HCT116 (cell line): ENCODE results near the gene NRP1. TPM values are rescaled to one million over a fixed set of nuclear protein-coding genes. Genes with fewer than 3 reads are reported as not detected.

ENCODE experiments used
- ATAC-seq: fragments of 200-7000 bp; cut with Tn5 transposase; 2 replicates; pipeline ENCODE4 v1.9.1; 2020; ENCODE audit warnings: mild to moderate bottlenecking, moderate library complexity
- BruUV-seq: library from RNA; stranded (reverse); fragments of 400-500 nt; replicated peaks from 2 replicates; lab custom pipeline; 2021; lab: Mats Ljungman, UMichigan
- CTCF ChIA-PET: fragments of 300-600 bp; sonication (Branson Sonifier 250); formaldehyde crosslinking; loops from one replicate; lab custom pipeline; 2021; ENCODE audit warnings: antibody characterized with exemption; lab: Charles Lee
- POLR2A ChIA-PET: fragments of 300-600, 350-600 bp; sonication (Branson Sonifier 250); formaldehyde crosslinking; loops from one replicate; lab custom pipeline; 2021; ENCODE audit warnings: antibody characterized with exemption; lab: Charles Lee
- RAD21 ChIA-PET, 2 experiments: fragments of 300-600 bp; sonication (Branson Sonifier 250); formaldehyde crosslinking; loops; one replicate each; lab custom pipeline; 2023; ENCODE audit warnings: low total read pairs in 2 of 2; ENCODE audit not compliant: uncharacterized antibody in 2 of 2, unreplicated experiment in 2 of 2, low non-redundant PET in 1 of 2; lab: Charles Lee
- DNase-seq: peaks from one replicate; pipeline ENCODE4 v3.0.0-alpha.2; 2010; ENCODE audit warnings: low read depth, low spot score
- H2AFZ ChIP-seq: fragments of 200-600 bp; shearing (Covaris generic), sonication (generic); 2 replicates; pipeline ENCODE4 v1.6.1; 2017; ENCODE audit warnings: low read depth, mixed run types, mixed read lengths, antibody characterized with exemption, low read length; ENCODE audit not compliant: poor library complexity, severe bottlenecking
- H3K27ac ChIP-seq: 2 replicates; pipeline ENCODE4 v1.5.1; 2012; ENCODE audit warnings: low read depth, low read length
- H3K27me3 ChIP-seq: fragments of 200-600 bp; sonication (generic); 2 replicates; pipeline ENCODE4 v1.6.1; 2016; ENCODE audit warnings: mixed run types, low read length, mixed read lengths; ENCODE audit not compliant: insufficient read depth
- H3K36me3 ChIP-seq, 2 experiments: fragments of 200-500 bp in 1 of 2; fragments of 200-600 bp in 1 of 2; sonication (Bioruptor generic) in 1 of 2; sonication (generic) in 1 of 2; 2 replicates each; pipeline versions ENCODE4 v1.5.1 to v1.6.1; 2014 to 2016; ENCODE audit warnings: low read length in 2 of 2, inconsistent platforms in 1 of 2, mixed read lengths in 1 of 2, mixed run types in 1 of 2; ENCODE audit not compliant: insufficient read depth in 2 of 2, control insufficient read depth in 1 of 2
- H3K4me1 ChIP-seq, 2 experiments: fragments of 200-600 bp in 1 of 2; sonication (generic) in 1 of 2; 2 replicates each; pipeline versions ENCODE4 v1.5.1 to v1.6.1; 2012 to 2017; ENCODE audit warnings: low read length in 2 of 2, inconsistent platforms in 1 of 2, mild to moderate bottlenecking in 1 of 2, mixed read lengths in 1 of 2, mixed run types in 1 of 2, moderate library complexity in 1 of 2; ENCODE audit not compliant: insufficient read depth in 2 of 2, control insufficient read depth in 1 of 2
- H3K4me2 ChIP-seq: fragments of 200-600 bp; sonication (generic); 2 replicates; pipeline ENCODE4 v1.6.1; 2017; ENCODE audit warnings: mixed run types, low read length, mixed read lengths
- H3K4me3 ChIP-seq, 2 experiments: fragments of 200-600 bp in 1 of 2; sonication (generic) in 1 of 2; replicated peaks in 1 of 2; 2 replicates each; pipeline ENCODE4 v1.5.1; 2011 to 2016; ENCODE audit warnings: low read length in 2 of 2, control low read depth in 1 of 2, low read depth in 1 of 2, mild to moderate bottlenecking in 1 of 2, mixed read lengths in 1 of 2, mixed run types in 1 of 2
- H3K79me2 ChIP-seq: fragments of 200-600 bp; sonication (generic); 2 replicates; pipeline ENCODE4 v1.6.1; 2017; ENCODE audit warnings: mild to moderate bottlenecking, mixed run types, low read length, moderate library complexity, mixed read lengths; ENCODE audit not compliant: insufficient read depth
- H3K9ac ChIP-seq: fragments of 200-600 bp; sonication (generic); 2 replicates; pipeline ENCODE4 v1.6.1; 2016; ENCODE audit warnings: low read length, mixed read lengths
- H3K9me2 ChIP-seq: fragments of 200-600 bp; sonication (generic), shearing (Covaris generic); 2 replicates; pipeline ENCODE4 v1.6.1; 2017; ENCODE audit warnings: mixed run types, mild to moderate bottlenecking, moderate library complexity; ENCODE audit not compliant: insufficient read depth
- H3K9me3 ChIP-seq, 2 experiments: fragments of 200-500 bp in 1 of 2; fragments of 200-600 bp in 1 of 2; sonication (Bioruptor generic) in 1 of 2; sonication (generic) in 1 of 2; 2 replicates each; pipeline ENCODE4 v1.6.1; 2014 to 2017; ENCODE audit warnings: low read length in 2 of 2, mixed read lengths in 2 of 2, inconsistent platforms in 1 of 2, low read depth in 1 of 2, mild to moderate bottlenecking in 1 of 2, mixed run types in 1 of 2, moderate library complexity in 1 of 2; ENCODE audit not compliant: control insufficient read depth in 1 of 2, insufficient read depth in 1 of 2
- H4K20me1 ChIP-seq: fragments of 200-600 bp; sonication (generic), shearing (Covaris generic); 2 replicates; pipeline ENCODE4 v1.6.1; 2017; ENCODE audit warnings: mixed run types, mild to moderate bottlenecking, moderate library complexity; ENCODE audit not compliant: insufficient read depth
- CBX3 ChIP-seq: IDR thresholded peaks from 2 replicates; pipeline ENCODE4 v1.6.1; 2012; ENCODE audit warnings: low read depth
- CEBPB ChIP-seq: IDR thresholded peaks from 2 replicates; pipeline ENCODE4 v1.6.1; 2012; ENCODE audit warnings: low read depth
- EGR1 ChIP-seq: IDR thresholded peaks from 2 replicates; pipeline ENCODE4 v1.6.1; 2012; ENCODE audit warnings: low read depth
- EZH2 ChIP-seq: fragments of 200-600 bp; sonication (generic); IDR thresholded peaks from 2 replicates; pipeline ENCODE4 v1.6.1; 2017; ENCODE audit warnings: antibody characterized with exemption, mixed run types
- FOSL1 ChIP-seq: IDR thresholded peaks from 2 replicates; pipeline ENCODE4 v1.6.1; 2012; ENCODE audit warnings: low read depth
- JUND ChIP-seq: IDR thresholded peaks from 2 replicates; pipeline ENCODE4 v1.6.1; 2012
- MAX ChIP-seq: IDR thresholded peaks from 2 replicates; pipeline ENCODE4 v1.6.1; 2012
- POLR2A ChIP-seq: IDR thresholded peaks from 2 replicates; pipeline ENCODE4 v1.7.0; 2011; ENCODE audit warnings: borderline replicate concordance; ENCODE audit not compliant: insufficient read depth, insufficient read length; ENCODE audit errors: extremely low read depth
- POLR2AphosphoS5 ChIP-seq: IDR thresholded peaks from 2 replicates; pipeline ENCODE4 v1.6.1; 2011; ENCODE audit warnings: mild to moderate bottlenecking, low read depth, low read length, moderate library complexity
- RAD21 ChIP-seq: IDR thresholded peaks from 2 replicates; pipeline ENCODE4 v1.6.1; 2012; ENCODE audit warnings: low read depth, mild to moderate bottlenecking
- REST ChIP-seq: IDR thresholded peaks from 2 replicates; pipeline ENCODE4 v1.6.1; 2012; ENCODE audit warnings: low read depth
- SIN3A ChIP-seq: IDR thresholded peaks from 2 replicates; pipeline ENCODE4 v1.6.1; 2012; ENCODE audit warnings: low read depth
- SP1 ChIP-seq: IDR thresholded peaks from 2 replicates; pipeline ENCODE4 v1.6.1; 2012; ENCODE audit warnings: low read depth
- SRF ChIP-seq: IDR thresholded peaks from 2 replicates; pipeline ENCODE4 v1.6.1; 2012; ENCODE audit warnings: low read depth
- YY1 ChIP-seq: IDR thresholded peaks from 2 replicates; pipeline ENCODE4 v1.6.1; 2011; ENCODE audit warnings: low read length, low read depth, moderate library complexity, mild to moderate bottlenecking; ENCODE audit not compliant: insufficient replicate concordance; ENCODE audit errors: extremely low read depth
- ZFX ChIP-seq: fragments of 450-650 bp; IDR thresholded peaks from 2 replicates; pipeline ENCODE4 v1.6.1; 2017
- ZNF274 ChIP-seq: fragments of 200-500 bp; sonication (Bioruptor generic); IDR thresholded peaks from 2 replicates; pipeline ENCODE4 v1.6.1; 2014; ENCODE audit warnings: mild to moderate bottlenecking, low read depth, low read length, inconsistent platforms
- intact Hi-C: fragments of 100-400 bp; cut with micrococcal nuclease; formaldehyde crosslinking; loops from 2 replicates; pipeline ENCODE4 v1.10.0; 2022
- total RNA-seq: library from RNA; stranded (reverse); gene quantifications from one replicate; pipeline ENCODE4 v1.2.1, GENCODE V29; 2021; ENCODE audit not compliant: unreplicated experiment
- TF ChIP-seq, protein P1 (sequence below): IDR thresholded peaks from 2 replicates; pipeline ENCODE4 v1.6.1; 2011; ENCODE audit warnings: mild to moderate bottlenecking, low read length, moderate library complexity; ENCODE audit not compliant: insufficient replicate concordance; ENCODE audit errors: extremely low read depth
- TF ChIP-seq, protein P2 (sequence below): IDR thresholded peaks from 2 replicates; pipeline ENCODE4 v1.6.1; 2012
- TF ChIP-seq, protein P3 (sequence below), 3 experiments: fragments of 200-600 bp in 1 of 3; sonication (generic) in 1 of 3; IDR thresholded peaks in 2 of 3; conservative IDR thresholded peaks in 1 of 3; 2 replicates each; pipeline ENCODE4 v1.5.1; 2012 to 2017; ENCODE audit warnings: low read depth in 2 of 3, low read length in 2 of 3, antibody characterized with exemption in 1 of 3, borderline replicate concordance in 1 of 3, control low read depth in 1 of 3, mild to moderate bottlenecking in 1 of 3, mixed read lengths in 1 of 3, mixed run types in 1 of 3, moderate library complexity in 1 of 3; ENCODE audit not compliant: insufficient read depth in 1 of 3

The NRP1 gene
- total RNA-seq, 1 experiment from 2014 or later, result 3.8 TPM

DNA sequence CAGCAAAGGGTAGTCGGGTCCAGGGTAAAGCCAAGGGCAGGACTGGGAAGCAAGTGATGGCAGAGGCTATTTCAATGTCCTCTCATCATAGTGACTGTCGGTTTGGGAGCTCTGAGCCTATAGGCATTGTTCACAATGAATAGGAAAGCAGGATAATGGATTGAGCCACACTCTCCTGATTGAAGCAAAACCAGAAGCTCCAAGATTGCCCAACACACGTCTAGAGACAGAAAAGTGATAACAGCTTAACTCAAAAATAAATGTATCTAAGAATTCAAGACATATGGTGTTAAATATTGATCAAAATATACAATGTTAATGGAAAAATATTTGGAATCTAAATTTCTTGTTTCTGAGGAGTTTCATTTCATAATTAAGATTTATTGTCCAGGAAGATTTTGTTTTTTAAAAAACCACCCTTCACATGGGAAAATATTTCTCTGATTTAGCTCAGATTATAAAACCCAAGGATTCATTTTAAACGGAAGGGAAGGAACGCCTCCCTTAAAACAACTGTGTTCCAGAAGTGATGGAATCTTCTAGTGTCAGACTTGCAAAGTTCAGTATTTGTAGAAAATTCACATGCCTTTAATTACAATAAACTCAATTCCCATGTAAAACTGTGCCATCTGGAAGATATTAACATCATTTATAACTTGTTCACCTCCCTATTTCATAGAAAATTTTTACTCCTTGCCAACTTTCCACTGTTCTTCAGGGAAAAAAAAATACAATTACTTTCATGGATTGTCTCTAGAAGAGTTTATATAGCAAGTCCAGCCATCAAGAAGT lies 54.5 kb downstream of the NRP1 start:
- ChIA-PET CTCF (interaction anchor here (1.3 kb wide), 1 partner anchor 11 kb away, joined by 3 read pairs; no protein-coding TSS in a partner anchor), POLR2A (no interaction called here)

More for the DNA sequence above, 54.5 kb downstream of the NRP1 start:
- RAD21 ChIA-PET, result no interaction called here
- Histone ChIP-seq H3K27ac (no peak overlapping the region), H4K20me1 (no peaks in the 10 kb centered on the region), H3K79me2 (no peaks in the 10 kb centered on the region), H3K4me1 (no peaks in the 10 kb centered on the region)
- no peak for DNase-seq
- no peak for ATAC-seq
- TF ChIP-seq RAD21 (no peak), REST (no peak), FOSL1 (no peak), EZH2 (no peak), SRF (no peak), ZNF274 (no peak), EGR1 (no peak), SP1 (no peak), YY1 (no peak), JUND (no peak), CBX3 (no peak), CEBPB (no peak), SIN3A (no peak), MAX (no peak), ZFX (no peak), POLR2AphosphoS5 (no peak), POLR2A (no peak)
- TF ChIP-seq, protein P1, sequence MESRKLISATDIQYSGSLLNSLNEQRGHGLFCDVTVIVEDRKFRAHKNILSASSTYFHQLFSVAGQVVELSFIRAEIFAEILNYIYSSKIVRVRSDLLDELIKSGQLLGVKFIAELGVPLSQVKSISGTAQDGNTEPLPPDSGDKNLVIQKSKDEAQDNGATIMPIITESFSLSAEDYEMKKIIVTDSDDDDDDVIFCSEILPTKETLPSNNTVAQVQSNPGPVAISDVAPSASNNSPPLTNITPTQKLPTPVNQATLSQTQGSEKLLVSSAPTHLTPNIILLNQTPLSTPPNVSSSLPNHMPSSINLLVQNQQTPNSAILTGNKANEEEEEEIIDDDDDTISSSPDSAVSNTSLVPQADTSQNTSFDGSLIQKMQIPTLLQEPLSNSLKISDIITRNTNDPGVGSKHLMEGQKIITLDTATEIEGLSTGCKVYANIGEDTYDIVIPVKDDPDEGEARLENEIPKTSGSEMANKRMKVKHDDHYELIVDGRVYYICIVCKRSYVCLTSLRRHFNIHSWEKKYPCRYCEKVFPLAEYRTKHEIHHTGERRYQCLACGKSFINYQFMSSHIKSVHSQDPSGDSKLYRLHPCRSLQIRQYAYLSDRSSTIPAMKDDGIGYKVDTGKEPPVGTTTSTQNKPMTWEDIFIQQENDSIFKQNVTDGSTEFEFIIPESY, result no peak
- TF ChIP-seq, protein P2, sequence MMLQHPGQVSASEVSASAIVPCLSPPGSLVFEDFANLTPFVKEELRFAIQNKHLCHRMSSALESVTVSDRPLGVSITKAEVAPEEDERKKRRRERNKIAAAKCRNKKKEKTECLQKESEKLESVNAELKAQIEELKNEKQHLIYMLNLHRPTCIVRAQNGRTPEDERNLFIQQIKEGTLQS, result no peak
- TF ChIP-seq, protein P3, sequence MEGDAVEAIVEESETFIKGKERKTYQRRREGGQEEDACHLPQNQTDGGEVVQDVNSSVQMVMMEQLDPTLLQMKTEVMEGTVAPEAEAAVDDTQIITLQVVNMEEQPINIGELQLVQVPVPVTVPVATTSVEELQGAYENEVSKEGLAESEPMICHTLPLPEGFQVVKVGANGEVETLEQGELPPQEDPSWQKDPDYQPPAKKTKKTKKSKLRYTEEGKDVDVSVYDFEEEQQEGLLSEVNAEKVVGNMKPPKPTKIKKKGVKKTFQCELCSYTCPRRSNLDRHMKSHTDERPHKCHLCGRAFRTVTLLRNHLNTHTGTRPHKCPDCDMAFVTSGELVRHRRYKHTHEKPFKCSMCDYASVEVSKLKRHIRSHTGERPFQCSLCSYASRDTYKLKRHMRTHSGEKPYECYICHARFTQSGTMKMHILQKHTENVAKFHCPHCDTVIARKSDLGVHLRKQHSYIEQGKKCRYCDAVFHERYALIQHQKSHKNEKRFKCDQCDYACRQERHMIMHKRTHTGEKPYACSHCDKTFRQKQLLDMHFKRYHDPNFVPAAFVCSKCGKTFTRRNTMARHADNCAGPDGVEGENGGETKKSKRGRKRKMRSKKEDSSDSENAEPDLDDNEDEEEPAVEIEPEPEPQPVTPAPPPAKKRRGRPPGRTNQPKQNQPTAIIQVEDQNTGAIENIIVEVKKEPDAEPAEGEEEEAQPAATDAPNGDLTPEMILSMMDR (IDR thresholded peaks at IDR 0.05 in 2 of 3, conservative IDR thresholded peaks at IDR 0.05 in 1 of 3; ENCODE audit: borderline replicate concordance in 1 of 3, insufficient read depth in 1 of 3, low read depth in 2 of 3, low read length in 2 of 3), result no peak
- TF ChIP-seq, all 23 proteins: peak for 0
- Histone ChIP-seq H3K4me3 (no peak overlapping the region), H2AFZ (no peak overlapping the region), H3K9ac (no peak overlapping the region), H3K36me3 (no peaks in the 10 kb centered on the region), H3K9me3 (no peaks in the 10 kb centered on the region), H3K27me3 (no peaks in the 10 kb centered on the region), H3K9me2 (no peaks in the 10 kb centered on the region), H3K4me2 (no peak overlapping the region)
- BruUV-seq, result no TSS peak
- intact Hi-C loops, result no loop called here
